HG03103 (cell line): ENCODE measurements around the gene CLDN6.

Experiments used
- ATAC-seq: cut with Tn5 transposase; IDR thresholded peaks from one replicate; pipeline ENCODE4 v1.9.1; 2021; ENCODE audit warnings: low read depth; ENCODE audit not compliant: unreplicated experiment

The CLDN6 gene

GRCh38 chr16:3015865-3016521 is 2.0 kb downstream of the CLDN6 start:
- ATAC-seq: no peak

- no peak for ATAC-seq
Measured at GRCh38 chr16:3014971-3015370, 3.0 kb downstream of the CLDN6 start.

- ATAC-seq: no peak
Measured at GRCh38 chr16:3013998-3014690, 3.8 kb downstream of the CLDN6 start.

- ATAC-seq: no peak
Measured at GRCh38 chr16:3013491-3013951, 4.5 kb downstream of the CLDN6 start.

GRCh38 chr16:3012828-3013420 is 5.1 kb downstream of the CLDN6 start, which contains the start of gene CLDN9:
CLDN9 (plus strand) TSS chr16:3012923; CDS start chr16:3013363, 440 bp downstream.
- ATAC-seq: no peak

- ATAC-seq: no peak
Measured at GRCh38 chr16:3012246-3012645, 5.7 kb downstream of the CLDN6 start.

- ATAC-seq: no peak
Measured at GRCh38 chr16:3010510-3010909, 7.5 kb downstream of the CLDN6 start.

- ATAC-seq: no peak
Measured at GRCh38 chr16:3009568-3010390, 8.2 kb downstream of the CLDN6 start.

GRCh38 chr16:3008690-3009037 is 9.3 kb downstream of the CLDN6 start:
- ATAC-seq: no peak

GRCh38 chr16:3007957-3008689 is 9.9 kb downstream of the CLDN6 start:
- no peak for ATAC-seq

GRCh38 chr16:3007059-3007956 is 10.7 kb downstream of the CLDN6 start:
- no peak for ATAC-seq

- no peak for ATAC-seq
Measured at GRCh38 chr16:3004781-3005284, 13.2 kb downstream of the CLDN6 start.

- no peak for ATAC-seq
Measured at GRCh38 chr16:3004319-3004718, 13.7 kb downstream of the CLDN6 start.

- peak; percentile 93 for ATAC-seq
Measured at GRCh38 chr16:3003582-3004270, 14.3 kb downstream of the CLDN6 start.

GRCh38 chr16:3001316-3001715 is 16.7 kb downstream of the CLDN6 start:
- no peak for ATAC-seq

GRCh38 chr16:3000540-3000939 is 17.4 kb downstream of the CLDN6 start:
- no peak for ATAC-seq

GRCh38 chr16:2999929-3000328 is 18.1 kb downstream of the CLDN6 start:
- no peak for ATAC-seq

- no peak for ATAC-seq
Measured at GRCh38 chr16:2996298-2996697, 21.7 kb downstream of the CLDN6 start.
